HCT116 (cell line): ENCODE measurements around the gene CCDC24. TPM values are rescaled to one million over a fixed set of nuclear protein-coding genes. Genes with fewer than 3 reads are reported as not detected.

Experiments
- ATAC-seq: fragments of 200-7000 bp; cut with Tn5 transposase; 2 replicates; pipeline ENCODE4 v1.9.1; 2020; ENCODE audit warnings: mild to moderate bottlenecking, moderate library complexity
- BruUV-seq: library from RNA; stranded (reverse); fragments of 400-500 nt; replicated peaks from 2 replicates; lab custom pipeline; 2021; lab: Mats Ljungman, UMichigan
- CTCF ChIA-PET: fragments of 300-600 bp; sonication (Branson Sonifier 250); formaldehyde crosslinking; loops from one replicate; lab custom pipeline; 2021; ENCODE audit warnings: antibody characterized with exemption; lab: Charles Lee
- POLR2A ChIA-PET: fragments of 300-600, 350-600 bp; sonication (Branson Sonifier 250); formaldehyde crosslinking; loops from one replicate; lab custom pipeline; 2021; ENCODE audit warnings: antibody characterized with exemption; lab: Charles Lee
- RAD21 ChIA-PET, 2 experiments: fragments of 300-600 bp; sonication (Branson Sonifier 250); formaldehyde crosslinking; loops; one replicate each; lab custom pipeline; 2023; ENCODE audit warnings: low total read pairs in 2 of 2; ENCODE audit not compliant: uncharacterized antibody in 2 of 2, unreplicated experiment in 2 of 2, low non-redundant PET in 1 of 2; lab: Charles Lee
- DNase-seq: peaks from one replicate; pipeline ENCODE4 v3.0.0-alpha.2; 2010; ENCODE audit warnings: low read depth, low spot score
- H2AFZ ChIP-seq: fragments of 200-600 bp; shearing (Covaris generic), sonication (generic); 2 replicates; pipeline ENCODE4 v1.6.1; 2017; ENCODE audit warnings: low read depth, mixed run types, mixed read lengths, antibody characterized with exemption, low read length; ENCODE audit not compliant: poor library complexity, severe bottlenecking
- H3K27ac ChIP-seq: 2 replicates; pipeline ENCODE4 v1.5.1; 2012; ENCODE audit warnings: low read depth, low read length
- H3K27me3 ChIP-seq: fragments of 200-600 bp; sonication (generic); 2 replicates; pipeline ENCODE4 v1.6.1; 2016; ENCODE audit warnings: mixed run types, low read length, mixed read lengths; ENCODE audit not compliant: insufficient read depth
- H3K36me3 ChIP-seq, 2 experiments: fragments of 200-500 bp in 1 of 2; fragments of 200-600 bp in 1 of 2; sonication (Bioruptor generic) in 1 of 2; sonication (generic) in 1 of 2; 2 replicates each; pipeline versions ENCODE4 v1.5.1 to v1.6.1; 2014 to 2016; ENCODE audit warnings: low read length in 2 of 2, inconsistent platforms in 1 of 2, mixed read lengths in 1 of 2, mixed run types in 1 of 2; ENCODE audit not compliant: insufficient read depth in 2 of 2, control insufficient read depth in 1 of 2
- H3K4me1 ChIP-seq, 2 experiments: fragments of 200-600 bp in 1 of 2; sonication (generic) in 1 of 2; 2 replicates each; pipeline versions ENCODE4 v1.5.1 to v1.6.1; 2012 to 2017; ENCODE audit warnings: low read length in 2 of 2, inconsistent platforms in 1 of 2, mild to moderate bottlenecking in 1 of 2, mixed read lengths in 1 of 2, mixed run types in 1 of 2, moderate library complexity in 1 of 2; ENCODE audit not compliant: insufficient read depth in 2 of 2, control insufficient read depth in 1 of 2
- H3K4me2 ChIP-seq: fragments of 200-600 bp; sonication (generic); 2 replicates; pipeline ENCODE4 v1.6.1; 2017; ENCODE audit warnings: mixed run types, low read length, mixed read lengths
- H3K4me3 ChIP-seq, 2 experiments: fragments of 200-600 bp in 1 of 2; sonication (generic) in 1 of 2; replicated peaks in 1 of 2; 2 replicates each; pipeline ENCODE4 v1.5.1; 2011 to 2016; ENCODE audit warnings: low read length in 2 of 2, control low read depth in 1 of 2, low read depth in 1 of 2, mild to moderate bottlenecking in 1 of 2, mixed read lengths in 1 of 2, mixed run types in 1 of 2
- H3K79me2 ChIP-seq: fragments of 200-600 bp; sonication (generic); 2 replicates; pipeline ENCODE4 v1.6.1; 2017; ENCODE audit warnings: mild to moderate bottlenecking, mixed run types, low read length, moderate library complexity, mixed read lengths; ENCODE audit not compliant: insufficient read depth
- H3K9ac ChIP-seq: fragments of 200-600 bp; sonication (generic); 2 replicates; pipeline ENCODE4 v1.6.1; 2016; ENCODE audit warnings: low read length, mixed read lengths
- H3K9me2 ChIP-seq: fragments of 200-600 bp; sonication (generic), shearing (Covaris generic); 2 replicates; pipeline ENCODE4 v1.6.1; 2017; ENCODE audit warnings: mixed run types, mild to moderate bottlenecking, moderate library complexity; ENCODE audit not compliant: insufficient read depth
- H3K9me3 ChIP-seq, 2 experiments: fragments of 200-500 bp in 1 of 2; fragments of 200-600 bp in 1 of 2; sonication (Bioruptor generic) in 1 of 2; sonication (generic) in 1 of 2; 2 replicates each; pipeline ENCODE4 v1.6.1; 2014 to 2017; ENCODE audit warnings: low read length in 2 of 2, mixed read lengths in 2 of 2, inconsistent platforms in 1 of 2, low read depth in 1 of 2, mild to moderate bottlenecking in 1 of 2, mixed run types in 1 of 2, moderate library complexity in 1 of 2; ENCODE audit not compliant: control insufficient read depth in 1 of 2, insufficient read depth in 1 of 2
- H4K20me1 ChIP-seq: fragments of 200-600 bp; sonication (generic), shearing (Covaris generic); 2 replicates; pipeline ENCODE4 v1.6.1; 2017; ENCODE audit warnings: mixed run types, mild to moderate bottlenecking, moderate library complexity; ENCODE audit not compliant: insufficient read depth
- CBX3 ChIP-seq: IDR thresholded peaks from 2 replicates; pipeline ENCODE4 v1.6.1; 2012; ENCODE audit warnings: low read depth
- CEBPB ChIP-seq: IDR thresholded peaks from 2 replicates; pipeline ENCODE4 v1.6.1; 2012; ENCODE audit warnings: low read depth
- ELF1 ChIP-seq: IDR thresholded peaks from 2 replicates; pipeline ENCODE4 v1.6.1; 2012; ENCODE audit warnings: low read depth, borderline replicate concordance
- EZH2 ChIP-seq: fragments of 200-600 bp; sonication (generic); IDR thresholded peaks from 2 replicates; pipeline ENCODE4 v1.6.1; 2017; ENCODE audit warnings: antibody characterized with exemption, mixed run types
- EZH2phosphoT487 ChIP-seq: fragments of 200-600 bp; IDR thresholded peaks from 2 replicates; pipeline ENCODE4 v1.6.1; 2018; ENCODE audit warnings: antibody characterized with exemption, borderline replicate concordance
- JUND ChIP-seq: IDR thresholded peaks from 2 replicates; pipeline ENCODE4 v1.6.1; 2012
- POLR2A ChIP-seq: IDR thresholded peaks from 2 replicates; pipeline ENCODE4 v1.7.0; 2011; ENCODE audit warnings: borderline replicate concordance; ENCODE audit not compliant: insufficient read depth, insufficient read length; ENCODE audit errors: extremely low read depth
- POLR2AphosphoS5 ChIP-seq: IDR thresholded peaks from 2 replicates; pipeline ENCODE4 v1.6.1; 2011; ENCODE audit warnings: mild to moderate bottlenecking, low read depth, low read length, moderate library complexity
- RAD21 ChIP-seq: IDR thresholded peaks from 2 replicates; pipeline ENCODE4 v1.6.1; 2012; ENCODE audit warnings: low read depth, mild to moderate bottlenecking
- SP1 ChIP-seq: IDR thresholded peaks from 2 replicates; pipeline ENCODE4 v1.6.1; 2012; ENCODE audit warnings: low read depth
- TCF7L2 ChIP-seq: IDR thresholded peaks from 2 replicates; pipeline ENCODE4 v1.7.0; 2011; ENCODE audit warnings: borderline replicate concordance, inconsistent platforms; ENCODE audit not compliant: insufficient read depth, insufficient read length; ENCODE audit errors: extremely low read depth
- ZFX ChIP-seq: fragments of 450-650 bp; IDR thresholded peaks from 2 replicates; pipeline ENCODE4 v1.6.1; 2017
- intact Hi-C: fragments of 100-400 bp; cut with micrococcal nuclease; formaldehyde crosslinking; loops from 2 replicates; pipeline ENCODE4 v1.10.0; 2022
- total RNA-seq: library from RNA; stranded (reverse); gene quantifications from one replicate; pipeline ENCODE4 v1.2.1, GENCODE V29; 2021; ENCODE audit not compliant: unreplicated experiment
- TF ChIP-seq, protein P1 (sequence below), 3 experiments: fragments of 200-600 bp in 1 of 3; sonication (generic) in 1 of 3; IDR thresholded peaks in 2 of 3; conservative IDR thresholded peaks in 1 of 3; 2 replicates each; pipeline ENCODE4 v1.5.1; 2012 to 2017; ENCODE audit warnings: low read depth in 2 of 3, low read length in 2 of 3, antibody characterized with exemption in 1 of 3, borderline replicate concordance in 1 of 3, control low read depth in 1 of 3, mild to moderate bottlenecking in 1 of 3, mixed read lengths in 1 of 3, mixed run types in 1 of 3, moderate library complexity in 1 of 3; ENCODE audit not compliant: insufficient read depth in 1 of 3

Gene CCDC24
- total RNA-seq, 1 experiment from 2014 or later: 23.3 TPM

DNA sequence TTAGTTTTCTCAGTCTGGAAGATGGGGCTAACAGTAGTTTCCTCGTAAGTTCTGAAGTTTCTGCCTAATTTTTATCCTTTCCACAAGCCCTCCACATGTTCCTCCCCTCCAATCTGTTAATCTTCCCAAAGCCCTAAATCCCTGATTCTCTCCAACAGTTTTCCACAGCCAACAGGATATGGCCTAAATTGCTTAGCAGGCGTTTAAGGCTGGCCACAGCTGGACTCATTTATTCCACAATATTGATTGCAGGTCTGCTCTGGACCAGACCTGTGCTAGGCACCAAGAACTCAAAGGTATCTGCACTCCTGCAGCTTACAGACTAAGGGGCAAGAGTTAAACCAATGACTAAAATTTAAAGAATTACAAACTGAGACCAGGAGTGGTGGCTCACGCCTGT, 35.9 kb downstream of the CCDC24 start:
- RAD21 ChIA-PET: no interaction called here
- no peaks in the 10 kb centered on the region for H3K27me3 ChIP-seq

More for the DNA sequence above, 35.9 kb downstream of the CCDC24 start:
- H4K20me1 ChIP-seq: no peaks in the 10 kb centered on the region
- H2AFZ ChIP-seq: no peak overlapping the region
- POLR2A ChIA-PET: interaction anchor here (1.2 kb wide), 1 partner anchor 20 kb away, joined by 3 read pairs; no protein-coding TSS in a partner anchor
- no peaks in the 10 kb centered on the region for H3K9me3 ChIP-seq
- no peak overlapping the region for H3K27ac ChIP-seq
- intact Hi-C loops: no loop called here
- DNase-seq (no peak), ATAC-seq (no peak)
- no peaks in the 10 kb centered on the region for H3K79me2 ChIP-seq
- H3K4me2 ChIP-seq: no peak overlapping the region
- TF ChIP-seq JUND (no peak), RAD21 (no peak), EZH2phosphoT487 (no peak), CEBPB (no peak), EZH2 (no peak), POLR2A (no peak), TCF7L2 (no peak), ELF1 (no peak), POLR2AphosphoS5 (no peak), ZFX (no peak), SP1 (no peak), CBX3 (no peak)
- TF ChIP-seq, protein P1, sequence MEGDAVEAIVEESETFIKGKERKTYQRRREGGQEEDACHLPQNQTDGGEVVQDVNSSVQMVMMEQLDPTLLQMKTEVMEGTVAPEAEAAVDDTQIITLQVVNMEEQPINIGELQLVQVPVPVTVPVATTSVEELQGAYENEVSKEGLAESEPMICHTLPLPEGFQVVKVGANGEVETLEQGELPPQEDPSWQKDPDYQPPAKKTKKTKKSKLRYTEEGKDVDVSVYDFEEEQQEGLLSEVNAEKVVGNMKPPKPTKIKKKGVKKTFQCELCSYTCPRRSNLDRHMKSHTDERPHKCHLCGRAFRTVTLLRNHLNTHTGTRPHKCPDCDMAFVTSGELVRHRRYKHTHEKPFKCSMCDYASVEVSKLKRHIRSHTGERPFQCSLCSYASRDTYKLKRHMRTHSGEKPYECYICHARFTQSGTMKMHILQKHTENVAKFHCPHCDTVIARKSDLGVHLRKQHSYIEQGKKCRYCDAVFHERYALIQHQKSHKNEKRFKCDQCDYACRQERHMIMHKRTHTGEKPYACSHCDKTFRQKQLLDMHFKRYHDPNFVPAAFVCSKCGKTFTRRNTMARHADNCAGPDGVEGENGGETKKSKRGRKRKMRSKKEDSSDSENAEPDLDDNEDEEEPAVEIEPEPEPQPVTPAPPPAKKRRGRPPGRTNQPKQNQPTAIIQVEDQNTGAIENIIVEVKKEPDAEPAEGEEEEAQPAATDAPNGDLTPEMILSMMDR (IDR thresholded peaks at IDR 0.05 in 2 of 3, conservative IDR thresholded peaks at IDR 0.05 in 1 of 3; ENCODE audit: borderline replicate concordance in 1 of 3, insufficient read depth in 1 of 3, low read depth in 2 of 3, low read length in 2 of 3): no peak
- TF ChIP-seq, all 23 proteins: peak for 0
- no peaks in the 10 kb centered on the region for H3K9me2 ChIP-seq
- no peaks in the 10 kb centered on the region for H3K36me3 ChIP-seq
- no TSS peak for BruUV-seq
- H3K4me1 ChIP-seq: peaks cover 29 to 45% of the 10 kb centered on the region in 2 experiments
- CTCF ChIA-PET: no interaction called here
- no peak overlapping the region for H3K9ac ChIP-seq
- no peak overlapping the region for H3K4me3 ChIP-seq
